Loucy (cell line): ENCODE measurements around the gene AMOTL2.

ENCODE experiments used
- H2AFZ ChIP-seq: fragments of 200-600 bp; sonication (generic); 2 replicates; pipeline ENCODE4 v1.6.0; 2016; ENCODE audit warnings: antibody characterized with exemption, mild to moderate bottlenecking, low read length, moderate library complexity
- H3F3A ChIP-seq: fragments of 200-600 bp; 2 replicates; pipeline ENCODE4 v1.6.0; 2016; ENCODE audit warnings: antibody characterized with exemption, low read depth, mild to moderate bottlenecking
- H3K27me3 ChIP-seq: fragments of 200-600 bp; sonication (generic); 2 replicates; pipeline ENCODE4 v1.6.1; 2014; ENCODE audit warnings: low read length, mild to moderate bottlenecking; ENCODE audit not compliant: insufficient read depth, poor library complexity, severe bottlenecking
- H3K36me3 ChIP-seq: fragments of 200-600 bp; sonication (generic); 2 replicates; pipeline ENCODE4 v1.6.1; 2016; ENCODE audit warnings: low read length; ENCODE audit not compliant: insufficient read depth
- H3K4me1 ChIP-seq: fragments of 200-600 bp; sonication (generic); 2 replicates; pipeline ENCODE4 v1.5.1; 2014; ENCODE audit warnings: low read length, mild to moderate bottlenecking; ENCODE audit not compliant: insufficient read depth, poor library complexity, severe bottlenecking
- H3K4me2 ChIP-seq: fragments of 200-600 bp; sonication (generic); 2 replicates; pipeline ENCODE4 v1.6.0; 2014; ENCODE audit warnings: antibody characterized with exemption, low read length, low read depth, mild to moderate bottlenecking; ENCODE audit not compliant: poor library complexity, severe bottlenecking
- H3K4me3 ChIP-seq: fragments of 200-600 bp; sonication (generic); 2 replicates; pipeline ENCODE4 v1.5.1; 2014; ENCODE audit warnings: low read length, mild to moderate bottlenecking, mixed read lengths; ENCODE audit not compliant: poor library complexity, severe bottlenecking
- H3K79me2 ChIP-seq: fragments of 200-600 bp; sonication (generic); 2 replicates; pipeline ENCODE4 v1.6.1; 2014; ENCODE audit warnings: low read length; ENCODE audit not compliant: insufficient read depth
- H3K9ac ChIP-seq: fragments of 200-600 bp; sonication (generic); 2 replicates; pipeline ENCODE4 v1.6.0; 2014; ENCODE audit warnings: mild to moderate bottlenecking, low read depth, low read length, moderate library complexity; ENCODE audit not compliant: poor library complexity, severe bottlenecking
- H3K9me2 ChIP-seq: fragments of 200-600 bp; sonication (generic); replicated peaks from 2 replicates; pipeline ENCODE4 v1.6.1; 2016; ENCODE audit warnings: low read depth, low read length, mixed read lengths
- H3K9me3 ChIP-seq: fragments of 200-600 bp; sonication (generic); 2 replicates; pipeline ENCODE4 v1.6.1; 2014; ENCODE audit warnings: mild to moderate bottlenecking, antibody characterized with exemption, low read length, low read depth; ENCODE audit not compliant: insufficient read depth
- H4K20me1 ChIP-seq: fragments of 200-600 bp; sonication (generic); 2 replicates; pipeline ENCODE4 v1.6.0; 2014; ENCODE audit warnings: antibody characterized with exemption, low read length, mild to moderate bottlenecking; ENCODE audit not compliant: insufficient read depth, poor library complexity, severe bottlenecking
- CTCF ChIP-seq: fragments of 200-600 bp; sonication (generic); conservative IDR thresholded peaks from 2 replicates; pipeline ENCODE4 v1.5.1; 2014; ENCODE audit warnings: mild to moderate bottlenecking, antibody characterized with exemption, low read length
- EZH2phosphoT487 ChIP-seq: fragments of 200-600 bp; IDR thresholded peaks from 2 replicates; pipeline ENCODE4 v1.6.1; 2018; ENCODE audit warnings: antibody characterized with exemption, mild to moderate bottlenecking, moderate library complexity, borderline replicate concordance

The AMOTL2 gene

GRCh38 chr3:134354612-134355251, 19.5 kb downstream of the AMOTL2 start:
- H3K36me3 ChIP-seq = no peaks in the 10 kb centered on the region
- no peak overlapping the region for H2AFZ ChIP-seq
- no peaks in the 10 kb centered on the region for H4K20me1 ChIP-seq
- H3K27me3 ChIP-seq = no peaks in the 10 kb centered on the region
- H3F3A ChIP-seq = no peaks in the 10 kb centered on the region
- no peak overlapping the region for H3K4me3 ChIP-seq
- no peaks in the 10 kb centered on the region for H3K4me1 ChIP-seq
- no peaks in the 10 kb centered on the region for H3K9me2 ChIP-seq
- TF ChIP-seq EZH2phosphoT487 = no peak
- no peak for TF ChIP-seq CTCF
- H3K9me3 ChIP-seq = no peaks in the 10 kb centered on the region
- no peak overlapping the region for H3K9ac ChIP-seq
- no peaks in the 10 kb centered on the region for H3K79me2 ChIP-seq
- no peak overlapping the region for H3K4me2 ChIP-seq

- no peaks in the 10 kb centered on the region for H3K4me1 ChIP-seq
- no peak overlapping the region for H3K9ac ChIP-seq
- H3K79me2 ChIP-seq = no peaks in the 10 kb centered on the region
- no peaks in the 10 kb centered on the region for H3K27me3 ChIP-seq
- H2AFZ ChIP-seq = no peak overlapping the region
- H3F3A ChIP-seq = no peaks in the 10 kb centered on the region
- no peak overlapping the region for H3K4me3 ChIP-seq
- TF ChIP-seq CTCF = no peak
- TF ChIP-seq EZH2phosphoT487 = no peak
- no peak overlapping the region for H3K4me2 ChIP-seq
- H3K9me3 ChIP-seq = no peaks in the 10 kb centered on the region
- no peaks in the 10 kb centered on the region for H3K36me3 ChIP-seq
- no peaks in the 10 kb centered on the region for H4K20me1 ChIP-seq
- no peaks in the 10 kb centered on the region for H3K9me2 ChIP-seq
Measured at GRCh38 chr3:134353831-134354611, 20.2 kb downstream of the AMOTL2 start.

GRCh38 chr3:134353171-134353825, 20.9 kb downstream of the AMOTL2 start:
- H3K9me2 ChIP-seq = no peaks in the 10 kb centered on the region
- no peaks in the 10 kb centered on the region for H3K4me1 ChIP-seq
- TF ChIP-seq CTCF (no peak), EZH2phosphoT487 (no peak)
- H3K4me3 ChIP-seq = no peak overlapping the region
- H3K79me2 ChIP-seq = no peaks in the 10 kb centered on the region
- no peaks in the 10 kb centered on the region for H4K20me1 ChIP-seq
- H3K9ac ChIP-seq = no peak overlapping the region
- no peaks in the 10 kb centered on the region for H3K9me3 ChIP-seq
- H2AFZ ChIP-seq = no peak overlapping the region
- H3K4me2 ChIP-seq = no peak overlapping the region
- no peaks in the 10 kb centered on the region for H3K36me3 ChIP-seq
- H3F3A ChIP-seq = no peaks in the 10 kb centered on the region
- no peaks in the 10 kb centered on the region for H3K27me3 ChIP-seq
